Activated naive CD8-positive, alpha-beta T cell treated with anti-CD3 and anti-CD28 coated beads for 36 hours (primary cell): ENCODE measurements around the gene DNAJB6. TPM values are rescaled to one million over a fixed set of nuclear protein-coding genes. Genes with fewer than 3 reads are reported as not detected.

Experiments
- total RNA-seq, 2 experiments: library from RNA; stranded (reverse); gene quantifications; one replicate each; pipeline ENCODE4 v1.2.3, GENCODE V29; 2021

Gene DNAJB6
- total RNA-seq, 2 experiments from 2014 or later: 77.5 to 78.0 TPM

Other genes with a start within 250 kb of the DNAJB6 start
- gene UBE3C, start 198.1 kb upstream of the DNAJB6 start, total RNA-seq: 10 to 100 TPM; 75.0 to 75.7 TPM